AML-193 (cell line): ENCODE data around the gene RASSF6.
"Not testable (repeated sequence)": the region's sequence is repeated elsewhere in the genome, so short reads cannot be mapped to it uniquely, and the experiment has no call there.

Source experiments
- DNase-seq, 2 experiments: peaks; one replicate each; lab custom pipeline; 2025; lab: John Stamatoyannopoulos, UW

RASSF6 gene, protein sequence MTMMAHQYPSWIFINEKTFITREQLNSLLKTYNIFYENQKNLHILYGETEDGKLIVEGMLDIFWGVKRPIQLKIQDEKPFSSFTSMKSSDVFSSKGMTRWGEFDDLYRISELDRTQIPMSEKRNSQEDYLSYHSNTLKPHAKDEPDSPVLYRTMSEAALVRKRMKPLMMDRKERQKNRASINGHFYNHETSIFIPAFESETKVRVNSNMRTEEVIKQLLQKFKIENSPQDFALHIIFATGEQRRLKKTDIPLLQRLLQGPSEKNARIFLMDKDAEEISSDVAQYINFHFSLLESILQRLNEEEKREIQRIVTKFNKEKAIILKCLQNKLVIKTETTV

DNA sequence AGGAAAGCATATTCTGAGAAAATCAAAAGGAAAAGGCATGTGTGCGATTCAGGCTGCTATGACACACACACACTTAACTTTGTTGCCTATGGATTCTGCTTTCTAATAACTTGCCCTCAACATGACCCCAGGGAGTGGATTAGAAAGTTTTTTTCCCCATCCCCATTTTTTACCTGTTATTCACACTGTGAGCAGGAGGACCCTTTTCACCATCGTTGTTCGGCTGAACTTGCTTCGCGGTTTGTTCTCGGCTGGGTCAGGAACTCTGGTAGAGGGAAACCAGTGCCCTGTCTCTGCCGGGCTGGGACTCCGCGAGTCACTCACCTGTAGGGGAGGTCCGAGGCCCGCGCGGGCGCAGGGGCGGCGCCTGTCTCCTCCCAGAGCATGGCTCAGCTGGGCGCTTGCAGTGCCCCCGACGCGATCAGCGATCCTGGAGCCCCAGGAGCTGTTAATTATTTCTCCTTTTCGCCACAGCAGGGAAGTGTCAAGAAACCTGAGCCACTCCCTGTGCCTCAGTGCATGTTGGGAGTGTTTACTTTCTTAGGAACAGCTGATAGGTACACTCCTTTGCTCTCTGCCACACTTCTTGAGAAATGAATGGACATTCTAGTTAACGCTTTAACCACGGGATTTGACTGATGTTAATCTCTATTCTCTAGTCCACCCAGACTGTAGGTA, at the start of gene RASSF6:
Gene RASSF6, minus strand, starts transcription at position 322 of the 678 bp plus-strand sequence. CDS start 8,641 bp downstream, outside the sequence.
- DNase-seq, result no peak

DNA sequence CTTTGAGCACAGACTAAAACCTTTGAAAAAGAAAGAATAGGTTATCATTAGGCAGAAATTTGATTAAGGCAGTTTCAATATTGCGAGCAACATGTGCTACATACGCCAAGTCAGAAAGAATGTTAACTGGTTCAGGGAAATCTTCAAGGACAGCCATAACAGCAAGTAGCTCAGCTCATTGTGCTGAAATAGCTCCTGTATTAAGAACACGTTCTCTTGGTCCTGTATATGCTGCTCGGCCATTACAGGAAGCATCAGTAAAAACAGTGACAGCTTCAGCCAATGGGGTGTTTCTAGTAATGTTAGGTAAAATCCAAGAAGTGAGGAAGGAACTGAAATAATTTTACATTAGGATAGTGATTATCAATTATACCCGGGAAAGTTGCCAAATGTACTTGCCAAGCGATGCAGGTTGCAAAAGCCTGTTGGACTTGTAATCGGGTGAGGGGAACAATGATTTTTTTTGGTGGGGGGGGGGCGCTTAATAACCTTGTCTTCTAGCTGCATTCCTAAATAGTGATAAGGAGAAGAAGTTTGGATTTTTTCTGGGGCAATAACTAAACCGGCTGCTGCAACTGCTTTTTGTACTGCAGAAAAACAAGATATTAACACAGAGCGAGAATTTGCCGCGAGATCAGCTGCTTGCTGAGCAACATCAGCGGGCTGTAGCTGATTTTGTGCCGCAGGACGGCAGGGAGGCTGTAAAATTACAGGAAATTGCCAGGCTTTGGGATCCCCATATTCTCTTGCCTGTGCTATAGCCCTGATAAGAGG, 49.4 kb upstream of the RASSF6 start:
- DNase-seq, result no peak

DNA sequence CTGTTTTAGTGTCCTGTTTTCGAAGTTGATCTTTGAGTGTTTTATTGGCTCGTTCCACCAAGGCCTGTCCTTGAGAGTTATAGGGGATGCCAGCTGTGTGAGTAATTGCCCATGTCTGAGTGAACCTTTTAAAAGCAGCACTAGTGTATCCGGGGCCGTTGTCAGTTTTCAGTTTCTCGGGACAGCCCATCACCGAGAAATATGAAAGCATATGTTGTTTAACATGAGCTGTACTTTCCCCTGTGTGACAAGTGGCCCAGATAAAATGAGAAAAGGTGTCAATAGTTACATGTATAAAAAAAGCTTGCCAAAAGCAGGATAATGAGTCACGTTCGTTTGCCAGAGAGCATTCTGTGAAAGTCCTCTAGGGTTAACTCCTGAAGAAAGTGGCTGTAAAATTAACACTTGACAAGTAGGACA, 48.6 kb upstream of the RASSF6 start:
- DNase-seq, result no peak

DNA sequence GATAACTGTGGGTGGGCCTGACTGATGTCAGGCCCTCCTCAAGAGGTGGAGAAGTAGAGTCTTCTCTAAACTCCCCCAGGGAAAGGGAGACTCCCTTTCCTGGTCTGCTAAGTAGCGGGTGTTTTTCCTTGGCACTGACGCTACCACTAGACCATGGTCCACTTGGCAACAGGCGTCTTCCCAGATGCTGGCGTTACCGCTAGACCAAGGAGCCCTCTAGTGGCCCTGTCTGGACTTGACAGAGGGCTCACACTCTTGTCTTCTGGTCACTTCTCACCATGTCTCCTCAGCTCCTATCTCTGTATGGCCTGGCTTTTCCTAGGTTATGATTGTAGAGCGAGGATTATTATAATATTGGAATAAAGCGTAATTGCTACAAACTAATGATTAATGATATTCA, 45.7 kb upstream of the RASSF6 start:
- DNase-seq, result not testable (repeated sequence)

DNA sequence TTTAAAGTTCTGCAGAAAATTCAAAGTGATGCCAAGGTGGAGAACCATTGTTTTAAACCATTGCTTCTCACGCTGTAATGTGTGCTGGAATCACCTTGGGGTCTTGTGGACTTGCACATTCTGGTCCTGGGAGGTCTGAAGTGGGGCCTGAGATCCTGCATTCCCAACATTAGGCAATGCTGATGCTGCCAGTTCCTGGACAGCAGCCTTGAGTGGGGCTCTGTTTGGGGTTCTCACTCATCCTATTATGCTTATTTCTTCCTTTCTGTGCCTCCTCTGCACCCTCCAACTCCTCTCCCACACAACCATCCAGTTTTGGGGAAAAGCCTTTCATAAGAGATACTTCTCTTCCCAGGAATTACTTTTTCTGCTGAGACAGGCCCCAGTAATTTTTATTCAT, 44.2 kb upstream of the RASSF6 start:
- DNase-seq, result no peak

DNA sequence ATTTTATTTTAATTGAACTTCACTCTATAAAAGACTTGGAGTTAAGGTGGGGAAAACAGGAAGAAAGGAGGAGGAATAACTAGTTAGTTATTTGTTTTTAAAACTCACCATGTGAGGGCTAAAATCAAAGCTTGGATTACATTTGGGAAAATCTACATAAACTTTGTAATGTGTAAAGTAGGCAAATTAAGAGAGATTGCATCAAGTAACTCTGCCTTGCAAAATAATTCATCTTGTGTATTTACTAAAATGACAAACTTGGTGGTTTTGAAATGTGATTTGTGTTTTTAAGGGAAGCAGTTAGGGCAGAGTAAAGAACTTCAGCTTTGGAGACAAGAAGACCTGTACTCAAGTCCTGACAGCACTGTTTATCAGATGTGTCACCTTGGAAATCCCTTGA, 43.3 kb upstream of the RASSF6 start:
- peak in 1 of 2 experiments; percentile 3 for DNase-seq

DNA sequence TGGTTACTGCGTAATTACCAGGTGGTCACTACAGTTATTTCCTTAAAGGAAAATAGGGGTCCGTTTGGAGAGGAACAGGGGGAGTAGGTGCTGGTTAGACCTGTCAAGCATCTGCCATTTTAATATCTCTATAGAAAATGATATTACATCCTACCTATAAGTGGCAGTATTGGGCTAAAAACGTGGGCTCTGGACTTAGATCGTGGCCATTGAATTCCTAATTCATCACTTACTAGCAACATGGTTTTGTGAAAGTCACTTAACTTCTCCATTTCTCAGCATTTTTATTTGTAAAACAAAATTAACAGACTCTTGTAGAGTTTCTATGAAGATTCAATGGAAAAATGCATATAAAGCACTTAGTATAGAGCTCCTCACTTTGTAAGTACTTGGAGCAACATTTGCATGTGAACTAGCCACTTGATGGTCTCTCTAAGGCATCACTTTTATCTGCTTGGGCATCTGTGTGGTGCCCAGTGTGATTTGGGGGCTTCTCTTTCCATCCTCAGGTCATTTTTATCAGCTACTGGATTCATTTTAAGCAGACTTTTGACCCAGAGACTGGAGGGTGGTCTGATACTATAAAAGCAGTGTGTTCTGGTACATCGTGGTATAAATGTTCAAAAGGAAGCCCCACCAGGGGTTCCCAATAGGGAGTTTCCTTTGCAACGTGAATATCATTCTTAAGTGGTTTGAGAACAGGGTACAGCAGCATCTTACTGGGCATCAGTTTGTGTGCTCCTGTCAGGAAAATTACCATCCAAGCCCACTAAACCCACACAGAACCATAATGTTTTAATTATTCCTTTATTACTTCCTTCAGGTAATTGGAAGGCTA, 42.7 kb upstream of the RASSF6 start:
- DNase-seq, result peak; percentile 82 to 84

DNA sequence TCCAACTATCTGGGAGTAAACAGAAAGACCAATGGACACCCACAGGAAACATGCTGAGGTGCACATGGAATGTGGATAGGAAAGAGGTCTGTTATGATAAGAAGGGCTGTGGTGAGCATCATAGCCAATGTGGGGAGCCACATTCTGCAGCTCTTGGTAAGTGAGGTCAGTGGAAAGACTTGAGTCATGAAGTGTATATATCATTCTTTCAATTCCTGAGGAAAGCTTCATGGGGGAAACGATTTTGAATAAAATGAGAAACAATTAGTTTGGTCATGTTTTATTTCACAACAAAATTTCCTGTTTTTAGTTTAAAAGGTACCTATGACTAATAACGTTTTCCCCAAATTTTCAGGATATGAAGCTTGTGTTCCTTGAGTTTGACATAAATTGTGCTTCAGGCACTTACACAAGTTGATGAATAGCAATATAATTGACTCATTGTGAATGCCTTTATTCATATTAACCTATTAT, 41.4 kb upstream of the RASSF6 start:
- DNase-seq, result no peak

DNA sequence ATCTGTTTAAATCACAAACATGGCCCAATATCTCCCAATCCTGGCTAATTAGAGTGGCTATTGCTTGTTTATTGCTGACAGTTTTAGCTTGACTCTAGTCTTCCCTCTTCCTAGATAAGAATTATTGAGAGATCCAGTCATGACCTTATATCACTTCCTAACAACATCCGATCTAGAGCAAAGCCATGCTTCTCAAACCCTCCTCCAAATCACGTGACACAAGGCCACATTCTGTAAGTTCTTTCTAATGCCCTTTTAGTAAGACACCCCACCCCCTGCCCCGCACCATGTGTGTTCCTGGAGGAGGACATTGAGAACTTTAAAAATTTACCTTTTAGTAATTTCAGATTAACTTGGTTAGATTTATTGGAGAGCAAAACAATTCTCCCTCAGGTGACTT, 40.6 kb upstream of the RASSF6 start:
- no peak for DNase-seq

DNA sequence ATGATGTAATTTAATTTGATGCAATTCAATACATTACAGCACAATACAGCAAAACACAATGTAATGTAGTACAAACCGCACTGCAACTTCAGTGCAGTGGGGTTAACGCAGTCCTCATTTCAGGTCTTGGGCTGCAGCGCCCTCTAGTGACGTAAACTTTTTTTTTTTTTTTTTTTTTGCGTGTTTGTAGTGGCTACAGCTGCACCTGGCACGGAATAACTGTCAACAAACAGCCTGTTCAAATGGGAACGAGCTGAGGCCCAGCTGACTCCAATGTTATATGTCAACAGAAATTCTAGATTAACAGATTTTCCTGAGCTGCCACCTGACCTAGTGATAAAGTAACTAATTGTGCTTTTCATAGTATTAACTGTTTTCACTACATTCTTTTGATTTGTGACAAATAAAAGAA, 33.5 kb upstream of the RASSF6 start:
- DNase-seq, result peak; percentile 40 to 50

DNA sequence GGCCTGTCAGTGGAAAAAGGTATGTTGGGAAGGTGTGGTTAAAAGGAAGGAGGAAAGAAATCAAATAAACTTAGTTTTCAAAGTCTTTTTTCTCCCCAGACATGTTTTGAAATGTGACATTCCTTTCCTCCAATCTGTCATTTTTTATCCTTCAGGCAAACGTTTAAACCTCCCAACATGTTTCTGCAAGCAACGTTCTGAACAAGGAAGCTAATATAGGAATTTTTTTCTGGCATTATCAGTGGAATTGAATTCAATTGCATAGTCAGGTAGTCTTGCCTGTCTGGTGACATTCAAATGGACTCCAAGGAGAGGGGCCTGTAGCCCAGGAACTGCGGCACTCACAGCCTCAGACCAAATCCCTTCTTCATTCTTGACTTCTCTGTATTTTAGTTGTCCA, 30.0 kb upstream of the RASSF6 start:
- no peak for DNase-seq

DNA sequence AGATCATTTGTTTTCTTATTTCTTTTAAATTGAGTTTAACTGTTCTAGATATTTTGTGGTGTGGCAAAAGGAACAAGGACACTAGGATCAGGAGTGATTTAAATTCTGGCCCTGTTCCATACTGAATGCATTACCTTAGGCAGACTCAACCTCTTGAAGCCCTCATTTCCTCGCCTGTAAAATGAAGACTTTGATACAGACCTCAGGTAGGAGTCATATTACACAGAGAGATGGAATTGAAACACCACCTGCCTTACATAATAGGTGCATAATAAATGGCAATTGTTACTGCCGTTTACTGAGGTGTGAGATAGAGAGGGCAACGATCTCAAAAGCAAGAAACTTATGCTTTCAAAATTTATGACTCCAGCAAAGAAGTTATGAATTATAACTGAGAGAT, 28.2 kb upstream of the RASSF6 start:
- DNase-seq, result no peak

DNA sequence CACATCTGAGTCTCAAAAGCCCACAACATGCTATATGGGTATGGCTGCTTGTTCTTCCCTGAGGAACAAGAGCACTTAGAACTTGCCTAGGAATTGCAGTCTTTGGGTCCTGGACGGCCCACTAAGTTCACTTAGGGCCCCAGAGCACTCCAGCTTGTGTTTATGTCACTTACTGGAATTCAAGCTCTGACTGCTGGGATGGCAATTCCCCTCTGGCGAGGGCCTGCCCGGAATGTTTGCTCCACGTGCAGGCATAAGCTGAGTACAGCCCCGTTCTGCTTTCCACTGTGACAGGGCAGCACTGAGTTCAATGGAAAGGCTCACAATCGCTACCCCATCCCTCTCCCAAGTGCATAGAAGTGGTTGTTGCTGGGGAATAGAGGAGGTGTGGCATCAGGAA, 25.9 kb upstream of the RASSF6 start:
- DNase-seq, result no peak

DNA sequence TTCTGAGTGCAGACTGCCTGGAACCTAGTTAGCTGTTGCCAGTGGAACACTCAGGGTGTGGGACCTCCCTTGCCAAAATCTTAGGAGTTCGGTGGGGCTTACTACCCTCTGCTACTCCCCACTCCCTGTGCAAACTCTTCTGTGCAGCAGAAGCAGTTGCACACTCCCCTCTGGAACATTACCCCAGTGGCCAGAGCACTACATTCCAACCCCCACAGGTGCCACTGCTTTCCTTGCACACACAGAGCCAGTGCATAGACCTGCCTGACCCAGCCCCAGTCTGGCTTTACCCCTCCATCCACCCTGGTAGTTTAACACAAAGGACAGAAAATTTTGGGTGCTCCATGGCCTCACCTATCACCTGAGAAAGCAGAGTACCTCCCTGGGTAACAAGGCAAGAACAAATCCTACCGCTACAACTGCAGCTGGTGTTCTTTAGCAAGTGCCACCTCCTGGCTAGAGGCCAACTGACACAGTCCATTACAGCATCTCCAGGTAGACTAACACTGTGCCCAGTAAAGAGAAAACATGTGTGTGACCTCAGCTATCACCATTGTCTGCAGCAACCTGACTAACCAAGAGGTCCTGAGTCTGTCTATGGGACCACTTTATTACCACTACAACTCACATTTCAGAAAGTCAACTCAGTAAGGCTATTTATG, 11.5 kb upstream of the RASSF6 start:
- DNase-seq, result no peak

DNA sequence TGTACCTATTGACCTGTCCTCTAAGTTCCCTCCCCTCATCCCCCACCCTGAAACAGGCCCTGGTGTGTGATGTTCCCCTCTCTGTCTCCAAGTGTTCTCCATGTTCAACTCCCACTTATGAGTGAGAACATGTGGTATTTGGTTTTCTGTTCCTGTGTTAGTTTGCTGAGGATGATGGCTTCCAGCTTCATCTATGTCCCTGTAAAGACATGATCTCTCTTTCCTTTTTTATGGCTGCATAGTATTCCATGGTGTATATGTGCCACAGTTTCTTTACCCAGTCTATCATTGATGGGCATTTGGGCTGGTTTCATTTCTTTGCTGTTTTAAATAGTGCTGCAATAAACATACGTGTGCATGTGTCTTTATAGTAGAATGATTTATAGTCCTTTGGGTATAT, 8.6 kb upstream of the RASSF6 start:
- DNase-seq, result not testable (repeated sequence)

DNA sequence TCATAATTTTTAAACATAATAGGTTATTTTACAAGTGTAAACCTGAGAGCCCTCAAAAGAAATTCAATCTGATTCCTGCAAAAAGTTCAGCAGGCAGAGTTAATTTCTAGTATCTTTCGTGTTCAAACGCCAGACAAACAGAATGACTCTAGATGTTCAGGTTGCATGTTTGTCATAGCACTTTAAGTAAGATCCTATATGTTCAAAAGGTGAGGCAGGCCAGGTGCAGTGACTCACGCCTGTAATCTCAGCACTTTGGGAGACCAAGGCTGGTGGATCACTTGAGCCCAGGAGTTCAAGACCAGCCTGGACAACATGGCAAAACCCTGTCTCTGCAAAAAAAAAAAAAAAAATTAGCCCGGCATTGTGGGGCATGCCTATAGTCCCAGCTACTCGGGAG, 1.1 kb upstream of the RASSF6 start:
- DNase-seq, result no peak

DNA sequence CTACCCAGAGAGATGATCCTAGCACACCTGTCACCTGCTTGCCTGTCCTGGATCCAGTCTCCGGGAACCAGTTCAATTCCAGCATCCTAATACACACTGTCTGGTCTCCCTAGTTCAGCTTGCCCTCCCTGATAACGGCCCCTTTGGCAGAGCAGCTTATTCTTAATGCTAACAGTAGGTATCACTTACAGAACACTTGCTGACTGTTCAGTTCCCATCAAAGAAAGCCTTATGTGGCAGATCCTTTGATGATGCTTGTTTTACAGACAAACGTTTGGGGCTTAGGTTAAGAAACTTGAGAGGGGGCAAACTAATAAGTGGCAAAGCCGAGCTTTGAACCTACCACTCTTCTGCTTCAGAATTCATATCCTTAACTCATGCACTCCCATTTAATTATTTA, 890 bp downstream of the RASSF6 start:
- DNase-seq, result no peak

DNA sequence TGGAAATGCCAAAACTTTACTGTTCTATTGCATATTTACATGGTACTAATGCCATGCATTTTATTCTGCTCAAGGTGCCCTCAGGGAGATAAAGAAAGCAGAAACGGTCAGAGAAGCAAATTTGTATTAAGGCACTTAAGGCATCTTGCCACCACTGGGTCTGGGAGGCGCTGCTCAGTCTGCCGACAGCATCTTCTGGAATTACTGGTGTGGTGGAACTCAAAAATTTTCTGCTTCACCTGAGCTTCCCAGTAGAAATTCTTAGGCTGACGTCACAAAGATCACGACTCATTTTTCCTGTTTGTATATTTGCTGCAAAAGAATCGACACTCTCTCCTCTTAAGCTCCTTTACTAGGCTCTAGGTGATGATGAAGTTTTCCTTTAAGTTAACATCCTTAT, 3.0 kb downstream of the RASSF6 start:
- DNase-seq, result no peak

DNA sequence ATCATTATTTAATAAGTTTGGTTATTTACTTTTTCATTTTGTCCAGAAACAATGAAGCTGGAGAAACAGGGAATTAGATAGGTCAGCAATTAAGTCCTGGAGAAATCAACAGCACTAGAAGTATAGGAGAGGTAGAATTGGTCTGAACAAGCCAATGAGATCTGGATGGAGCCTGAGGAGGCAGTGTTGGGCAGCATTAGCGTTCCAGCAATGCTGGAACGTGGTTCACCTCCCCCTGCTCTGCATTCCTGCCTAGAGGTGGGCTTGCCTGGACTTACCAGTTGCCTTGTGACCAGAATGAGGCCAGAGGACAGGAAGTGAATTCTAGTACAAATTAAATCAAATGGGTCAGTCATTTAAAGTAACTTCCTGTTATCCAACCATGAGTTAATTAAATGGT, 4.6 kb downstream of the RASSF6 start:
- no peak for DNase-seq

DNA sequence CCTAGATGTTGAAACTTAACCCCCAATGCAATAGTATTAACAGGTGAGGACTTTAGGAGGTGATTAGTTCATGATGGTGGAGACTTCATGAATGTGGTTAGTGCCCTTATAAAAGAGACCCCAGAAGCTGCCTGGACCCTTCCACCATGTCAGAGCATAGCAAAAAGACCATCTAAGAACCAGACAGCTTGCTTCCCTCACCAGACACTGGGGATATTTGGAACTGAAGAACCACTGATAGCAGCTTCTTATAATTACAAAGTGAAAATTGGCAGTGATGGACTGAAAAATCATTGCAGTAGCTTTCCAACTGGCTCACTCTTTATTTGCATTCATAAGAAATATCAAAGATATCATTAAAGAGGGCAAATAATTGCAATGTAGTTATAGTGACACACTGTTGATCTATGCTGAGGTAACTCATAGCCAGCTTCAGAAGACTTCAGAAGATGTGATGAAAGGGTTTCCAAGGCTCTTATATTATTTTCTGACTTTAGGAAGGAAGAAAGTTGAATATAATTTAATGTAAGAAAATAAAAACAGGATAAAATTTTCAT, 5.8 kb downstream of the RASSF6 start:
- no peak for DNase-seq

DNA sequence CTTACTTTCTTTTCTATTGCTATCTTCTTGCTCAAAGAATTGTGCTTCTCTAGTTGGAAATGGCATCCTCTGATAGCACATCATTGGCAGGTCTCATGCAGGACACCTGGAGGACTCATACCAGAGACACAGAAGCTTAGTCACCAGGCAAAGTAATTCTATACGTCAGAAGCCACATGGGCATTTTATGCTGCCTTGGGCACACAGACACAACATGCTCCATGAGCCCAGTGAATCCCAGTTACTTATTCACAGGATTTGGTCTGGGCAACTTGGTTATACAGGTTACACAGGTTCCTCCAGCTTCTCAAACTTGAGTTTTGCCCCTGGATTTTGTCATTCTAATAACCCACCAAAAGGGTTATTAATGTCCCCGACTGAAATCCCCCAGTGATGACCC, 7.1 kb downstream of the RASSF6 start:
- DNase-seq, result no peak
